Measurements from ENCODE around the gene SYT1.

DNA sequence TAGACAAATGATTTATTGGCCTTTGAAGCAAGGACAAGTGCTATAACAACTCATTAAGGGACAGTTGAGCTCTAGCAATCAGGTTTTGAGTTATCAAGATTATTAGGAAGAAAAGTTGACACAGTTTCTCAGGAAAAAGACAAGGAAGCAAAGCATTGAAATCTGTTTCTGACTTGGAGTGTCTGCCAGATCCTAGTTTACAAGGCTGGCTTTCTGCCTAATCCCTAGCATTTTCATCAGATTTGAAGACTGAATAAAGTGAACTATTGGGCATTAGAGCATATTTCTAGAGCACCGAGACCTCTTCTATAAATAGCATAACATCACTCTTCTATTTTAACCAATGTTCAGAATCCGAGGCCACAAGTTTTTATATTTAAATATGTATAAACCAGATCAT is 7.0 kb downstream of the SYT1 start:
- TF ChIP-seq CTCF (IDR thresholded peaks at IDR 0.05) (no peak), POLR2A (IDR thresholded peaks at IDR 0.05) (no peak)
